Right hindlimb (tissue), 1 donor: ENCODE measurements around the gene CD163.
"Not testable (repeated sequence)": the region's sequence is repeated elsewhere in the genome, so short reads cannot be mapped to it uniquely, and the experiment has no call there.

Experiments used
- DNase-seq: peaks from one replicate; pipeline ENCODE4 v3.0.0-alpha.2; 2018

Gene CD163

DNA sequence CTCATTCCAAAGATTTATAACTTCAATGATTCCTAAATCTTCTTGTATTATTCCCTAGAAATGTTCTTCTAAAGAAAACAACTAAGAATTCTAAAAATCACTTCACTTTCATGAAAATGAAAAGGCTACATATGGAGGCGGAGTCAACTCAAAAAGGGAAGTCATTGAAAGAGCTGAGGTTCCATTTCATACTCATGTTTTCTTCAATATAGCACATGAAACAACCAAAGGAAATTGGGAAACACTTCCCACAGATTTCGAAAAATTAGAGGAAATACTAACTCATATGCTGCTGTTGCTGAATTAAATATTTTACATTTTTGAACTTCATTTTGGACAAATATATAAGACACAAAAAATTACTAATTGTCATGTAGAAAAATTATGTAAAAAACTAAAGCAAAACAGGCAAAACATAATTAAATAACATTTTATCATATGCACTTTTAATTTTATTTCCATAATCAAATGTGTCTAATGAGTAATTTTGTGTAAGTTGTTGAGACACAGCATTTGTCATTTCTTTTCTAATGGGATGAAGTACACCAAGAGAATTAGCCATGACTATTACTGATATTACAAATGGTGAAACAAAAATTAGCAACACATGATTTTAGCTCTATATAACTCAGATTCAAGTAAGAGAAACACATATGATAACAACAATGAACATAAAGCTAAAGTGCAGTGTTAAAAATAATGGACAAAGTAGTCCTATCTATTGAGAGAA, at the start of gene CD163:
Gene CD163 (minus strand): TSS at position 92 of the 730 bp plus-strand sequence. CDS start 87 bp downstream, at position 5.
- no peak for DNase-seq

DNA sequence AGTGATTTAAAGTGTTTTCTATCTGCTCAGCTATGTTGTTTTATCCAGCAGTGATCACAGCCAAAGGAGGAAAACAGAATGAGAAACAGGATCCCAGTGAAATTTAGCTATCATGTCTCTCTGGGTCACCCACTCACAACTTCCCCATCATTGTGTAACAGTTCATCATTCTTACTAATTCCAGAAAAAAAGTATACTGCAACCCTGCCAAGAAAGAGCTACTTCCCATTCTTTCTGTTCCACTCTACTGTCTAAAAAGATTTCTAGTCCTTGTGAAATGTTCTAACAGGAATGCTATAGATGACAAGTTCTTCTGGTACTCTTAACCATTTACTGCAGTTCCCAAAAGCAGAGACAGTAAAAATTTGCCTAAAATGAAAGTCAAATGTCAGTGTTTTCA, 39.2 kb upstream of the CD163 start:
- no peak for DNase-seq

DNA sequence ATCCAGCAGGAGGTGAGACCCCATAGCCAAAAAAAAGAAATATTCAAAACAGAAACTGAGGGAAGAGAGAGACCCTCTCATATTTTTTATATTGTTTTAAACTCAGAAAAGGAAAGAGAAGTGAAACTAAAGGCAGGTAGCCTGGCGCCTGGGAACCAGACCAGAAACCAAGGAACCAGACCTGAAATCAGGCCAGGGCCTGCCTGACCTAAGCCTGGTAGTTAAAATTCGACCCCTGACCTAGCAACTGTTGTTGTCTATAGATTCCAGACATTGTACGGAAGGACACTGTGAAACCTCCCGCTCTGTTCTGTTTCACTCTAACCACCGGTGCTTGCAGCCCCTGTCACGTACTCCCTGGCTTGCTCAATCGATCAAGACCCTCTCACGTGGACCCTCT, 38.5 kb upstream of the CD163 start:
- DNase-seq, result no peak

DNA sequence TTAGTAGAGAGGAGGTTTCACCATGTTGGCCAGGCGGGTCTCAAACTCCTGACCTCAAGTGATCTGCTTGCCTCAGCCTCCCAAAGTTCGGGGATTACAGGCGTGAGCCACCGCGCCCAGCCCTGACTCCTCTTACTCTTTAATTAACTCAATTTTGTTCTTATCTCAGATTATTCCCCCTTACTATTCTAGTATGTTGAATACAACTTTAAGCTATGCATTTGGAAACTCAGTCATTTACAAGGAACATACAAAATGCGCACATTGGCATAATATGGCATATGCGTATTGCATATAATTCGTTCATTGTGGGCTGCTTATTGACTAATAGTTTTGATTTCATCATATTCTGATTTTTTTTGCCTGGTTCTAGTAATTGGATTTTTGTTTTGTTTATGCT, 10.8 kb upstream of the CD163 start:
- DNase-seq, result no peak

DNA sequence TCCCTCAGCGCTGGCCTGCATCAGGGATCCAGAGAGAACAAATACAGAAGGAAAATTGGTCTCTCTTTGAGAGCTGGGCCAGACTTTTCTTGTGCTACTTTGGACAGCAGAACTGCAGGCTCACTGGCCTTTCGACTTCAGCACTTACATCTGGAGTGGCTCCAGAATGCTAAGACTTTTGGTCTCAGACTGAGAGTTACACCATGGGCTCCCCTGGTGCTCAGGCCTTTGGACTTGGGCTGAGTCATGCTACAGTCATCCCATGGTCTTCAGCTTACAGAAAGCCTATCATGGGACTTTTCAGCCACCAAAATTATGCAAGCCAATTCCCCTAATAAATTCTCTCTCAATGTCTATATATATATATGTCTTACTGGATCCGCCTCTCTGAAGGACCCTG, 9.0 kb upstream of the CD163 start:
- no peak for DNase-seq

DNA sequence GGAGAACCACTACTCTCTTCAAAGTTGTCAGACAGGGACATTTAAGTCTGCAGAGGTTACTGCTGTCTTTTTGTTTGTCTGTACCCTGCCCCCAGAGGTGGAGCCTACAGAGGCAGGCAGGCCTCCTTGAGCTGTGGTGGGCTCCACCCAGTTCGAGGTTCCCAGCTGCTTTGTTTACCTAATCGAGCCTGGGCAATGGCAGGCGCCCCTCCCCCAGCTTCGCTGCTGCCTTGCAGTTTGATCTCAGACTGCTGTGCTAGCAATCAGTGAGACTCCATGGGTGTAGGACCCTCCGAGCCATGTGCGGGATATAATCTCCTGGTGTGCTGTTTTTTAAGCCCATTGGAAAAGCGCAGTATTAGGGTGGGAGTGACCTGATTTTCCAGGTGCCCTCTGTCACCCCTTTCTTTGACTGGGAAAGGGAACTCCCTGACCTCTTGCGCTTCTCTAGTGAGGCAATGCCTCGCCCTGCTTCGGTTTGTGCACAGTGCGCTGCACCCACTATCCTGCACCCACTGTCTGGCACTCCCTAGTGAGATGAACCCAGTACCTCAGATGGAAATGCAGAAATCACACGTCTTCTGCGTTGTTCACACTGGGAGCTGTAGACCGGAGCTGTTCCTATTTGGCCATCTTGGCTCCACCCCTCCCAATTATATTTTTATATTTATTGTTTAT, 6.4 kb upstream of the CD163 start:
- DNase-seq, result not testable (repeated sequence)

DNA sequence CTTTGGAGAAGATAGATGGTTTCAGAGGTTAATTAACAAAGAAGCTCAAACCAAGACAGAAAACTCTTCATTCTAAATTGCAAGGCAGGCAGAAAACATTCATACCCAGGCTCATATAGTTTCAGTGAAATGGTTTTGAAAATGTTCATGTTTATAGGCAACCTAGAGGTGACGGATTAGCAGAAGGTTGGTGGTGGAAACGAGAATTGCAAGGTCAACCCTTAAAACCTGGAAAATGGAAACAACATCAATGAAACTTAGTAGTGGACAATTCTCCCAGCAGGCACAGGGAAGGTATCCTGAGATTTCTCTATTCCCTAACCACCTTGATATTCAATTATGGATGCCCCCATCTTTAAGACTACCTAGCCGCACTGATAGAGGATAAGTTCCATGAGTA, 965 bp downstream of the CD163 start:
- DNase-seq, result no peak

DNA sequence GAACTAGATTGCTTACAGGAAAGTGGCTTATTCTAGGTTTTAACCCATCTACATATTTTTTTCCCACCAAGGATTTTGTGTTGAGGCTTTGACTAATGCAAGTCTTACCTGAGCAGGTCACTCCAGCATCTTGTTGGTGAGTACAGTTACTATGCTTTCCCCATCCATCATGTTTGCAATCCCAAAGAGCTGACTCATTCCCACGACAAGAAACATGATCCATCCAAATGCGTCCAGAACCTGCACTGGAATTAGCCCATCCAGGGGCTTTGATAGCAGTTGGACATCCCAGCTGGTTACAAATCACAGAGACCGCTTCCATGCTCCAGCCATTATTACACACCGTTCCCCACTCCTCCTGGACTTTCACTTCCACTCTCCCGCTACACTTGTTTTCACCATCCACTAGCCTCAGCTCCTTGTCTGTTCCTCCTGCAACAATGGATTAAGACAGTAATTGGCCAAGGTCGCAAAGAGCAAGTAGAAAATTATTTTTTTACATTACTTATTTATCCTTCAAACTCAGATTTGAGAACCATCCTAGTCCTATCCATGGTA, 2.5 kb downstream of the CD163 start:
- no peak for DNase-seq

DNA sequence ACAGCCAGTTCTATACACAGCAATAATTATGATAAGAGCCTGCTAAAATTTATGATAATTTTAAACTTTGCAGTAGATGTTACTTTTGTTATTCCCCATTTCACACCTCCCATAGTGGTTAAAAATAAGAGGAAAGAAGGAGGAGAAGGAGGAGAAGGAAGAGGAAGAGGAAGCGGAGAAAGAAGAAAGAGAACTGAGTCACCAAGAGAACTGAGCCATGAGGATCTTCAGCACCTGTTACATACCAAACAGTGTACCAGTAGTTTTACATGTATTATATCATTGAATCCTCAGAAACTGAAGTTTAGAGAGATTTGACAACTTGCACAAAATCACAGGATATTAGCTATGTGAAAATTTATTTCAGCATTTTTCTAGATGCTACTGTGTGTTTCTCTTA, 3.9 kb downstream of the CD163 start:
- DNase-seq, result no peak

DNA sequence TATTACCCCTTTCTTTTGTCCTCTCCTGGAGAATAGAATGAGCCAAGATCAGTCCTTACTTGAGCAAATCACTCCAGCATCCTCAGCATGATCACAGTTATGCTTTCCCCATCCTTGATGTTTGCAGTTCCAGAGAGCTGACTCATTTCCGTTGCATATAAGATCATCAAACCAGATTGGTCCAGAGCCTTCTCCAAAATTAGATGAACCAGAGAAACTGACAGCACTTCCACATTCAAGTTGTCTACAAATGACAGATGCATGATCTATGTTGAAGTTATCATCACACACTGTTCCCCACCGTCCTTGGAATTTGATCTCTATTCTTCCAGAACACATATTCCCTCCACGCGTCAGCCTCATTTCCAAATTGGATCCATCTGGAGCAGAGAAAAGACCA, 4.8 kb downstream of the CD163 start:
- DNase-seq, result no peak

DNA sequence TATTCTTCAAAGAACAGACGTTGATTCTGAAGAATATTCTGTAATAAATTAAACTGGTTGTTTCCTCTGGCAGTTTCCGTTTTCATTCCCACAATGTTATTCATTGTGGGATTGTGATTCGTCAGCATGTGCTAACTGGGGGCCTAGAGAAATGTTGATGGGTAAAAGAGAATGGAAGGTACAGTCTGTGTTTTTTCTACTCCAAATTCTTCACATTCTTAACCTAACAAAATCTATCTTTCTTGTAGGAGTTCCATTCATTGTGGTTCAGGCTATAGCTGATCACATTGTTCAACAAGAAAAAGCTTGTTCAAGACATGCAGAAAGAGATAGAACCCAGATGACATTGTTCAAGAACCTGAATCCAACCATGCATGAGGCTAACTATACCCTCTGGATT, 5.9 kb downstream of the CD163 start:
- DNase-seq, result no peak

DNA sequence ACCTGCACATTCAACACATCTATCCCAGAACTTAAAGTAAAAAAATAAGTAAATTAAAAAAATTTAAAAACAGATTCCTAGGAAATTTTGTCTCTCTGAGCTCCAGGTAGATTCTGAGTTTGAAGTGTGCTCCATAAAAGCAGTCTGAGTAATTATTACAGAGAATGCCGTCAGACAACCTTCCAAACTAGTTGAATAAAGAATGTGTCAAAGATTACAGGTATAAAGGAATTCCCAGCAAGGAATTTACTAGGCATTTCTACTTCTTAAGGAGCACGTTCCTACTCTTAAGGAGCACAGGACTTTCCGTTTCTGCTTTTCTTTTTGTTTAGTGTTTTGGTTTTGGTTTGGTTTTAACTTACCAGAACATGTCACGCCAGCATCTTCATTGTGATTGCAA, 7.1 kb downstream of the CD163 start:
- no peak for DNase-seq

DNA sequence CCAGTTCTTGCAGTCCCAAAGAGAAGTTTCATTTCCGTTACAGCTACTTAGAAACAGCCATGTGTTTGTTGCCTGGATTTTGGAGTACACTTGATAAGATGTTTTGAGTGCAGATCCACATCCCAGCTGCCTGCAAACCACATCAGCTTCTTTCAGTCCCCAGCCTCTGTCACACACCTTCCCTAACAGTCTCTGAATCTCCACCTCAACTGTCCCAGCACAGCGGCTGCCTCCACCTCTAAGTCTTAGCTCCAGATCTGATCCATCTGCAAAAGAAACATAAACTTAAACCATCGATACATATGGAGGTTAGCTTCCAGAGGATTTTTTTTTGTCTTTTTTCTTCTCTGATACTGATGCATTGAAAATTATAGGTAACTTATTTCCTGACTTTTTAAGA, 8.4 kb downstream of the CD163 start:
- DNase-seq, result no peak

DNA sequence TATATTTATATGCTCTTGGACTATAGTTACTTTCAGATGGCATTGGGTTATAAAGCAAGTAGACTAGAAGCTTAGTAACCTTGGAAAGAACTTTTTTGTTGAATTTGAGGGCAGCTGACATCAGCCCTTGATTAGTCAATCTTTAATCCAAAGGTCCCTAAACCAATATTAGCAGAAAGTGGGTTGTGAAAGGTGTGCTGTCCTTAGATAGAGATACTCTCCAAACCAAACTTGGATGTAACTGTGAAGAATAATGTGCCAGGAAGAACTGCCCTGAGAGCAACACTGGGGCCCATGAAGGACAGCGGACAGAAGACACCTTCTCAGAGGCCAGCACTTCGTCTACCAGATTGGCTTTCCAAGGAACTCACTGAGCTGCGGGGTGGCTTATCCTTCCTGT, 10.6 kb downstream of the CD163 start:
- no peak for DNase-seq

DNA sequence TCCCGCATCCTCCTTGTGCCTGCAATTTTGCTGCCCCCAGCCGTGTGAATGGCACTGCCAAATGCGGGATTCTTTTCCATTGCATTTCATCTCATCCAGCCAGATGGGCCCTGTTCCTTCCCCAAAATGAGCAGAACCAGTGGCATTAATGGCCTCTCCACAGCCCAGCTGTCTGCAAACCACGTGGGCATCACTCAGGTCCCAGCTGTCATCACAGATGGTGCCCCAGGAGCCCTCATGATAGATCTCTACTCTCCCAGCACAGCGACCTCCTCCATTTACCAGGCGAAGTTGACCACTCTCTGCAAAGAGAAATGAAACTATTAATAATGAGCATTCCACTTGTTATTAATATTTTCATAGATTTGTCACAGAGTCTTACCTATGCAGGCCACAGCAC, 17.1 kb downstream of the CD163 start:
- no peak for DNase-seq

DNA sequence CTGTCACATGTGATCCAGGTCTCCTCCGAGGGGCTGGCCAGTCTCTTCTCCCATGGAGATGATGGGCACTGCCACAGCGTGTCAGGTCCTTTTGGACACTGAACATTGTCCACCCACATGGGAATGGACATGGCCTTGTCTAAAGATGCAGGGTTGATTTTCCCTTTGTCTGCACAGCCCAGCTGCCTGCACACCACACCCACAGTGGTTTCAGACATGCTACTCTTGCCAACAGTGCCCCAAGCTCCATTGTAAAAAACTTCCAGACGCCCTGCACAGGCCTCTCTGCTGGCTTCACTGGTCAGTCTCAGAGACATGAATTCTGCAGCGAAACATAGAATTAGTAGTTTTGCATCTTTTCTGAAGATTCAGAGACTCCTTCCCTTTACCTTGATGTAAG, 18.5 kb downstream of the CD163 start:
- no peak for DNase-seq

DNA sequence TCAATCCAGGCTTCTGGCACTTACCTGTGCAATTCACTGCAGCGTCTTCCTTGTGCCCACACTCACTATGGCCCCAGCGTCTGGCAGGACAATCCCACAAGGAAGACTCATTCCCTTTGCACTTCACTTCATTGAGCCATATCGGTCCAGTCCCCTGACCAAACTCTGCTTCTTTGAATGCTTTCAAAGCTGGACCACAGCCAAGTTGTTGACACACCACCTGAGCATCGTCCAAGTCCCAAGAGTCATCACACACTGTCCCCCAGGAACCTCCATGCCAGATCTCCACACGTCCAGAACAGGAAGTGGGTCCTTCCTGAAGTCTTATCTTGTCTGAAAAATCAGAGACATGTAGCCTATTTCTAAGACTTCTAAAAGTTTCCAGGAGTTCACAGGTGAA, 20.2 kb downstream of the CD163 start:
- no peak for DNase-seq

DNA sequence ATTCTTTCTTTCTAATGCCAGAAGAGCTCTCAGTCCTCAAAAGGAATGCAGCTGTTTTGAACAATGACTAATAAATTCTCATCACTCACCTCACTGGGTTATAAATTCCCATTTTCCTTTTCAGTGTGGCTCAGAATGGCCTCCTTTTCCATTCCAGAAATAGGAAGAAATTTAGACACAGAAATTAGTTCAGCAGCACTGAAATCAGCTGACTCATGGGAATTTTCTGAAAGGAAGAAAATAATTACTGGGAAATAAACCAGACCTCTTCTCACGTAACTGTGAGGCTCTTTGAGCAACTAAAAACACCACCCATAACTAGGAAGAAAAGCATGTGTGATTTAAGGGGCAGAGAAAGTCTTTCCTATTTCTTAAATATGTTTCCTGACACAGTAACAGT, 23.8 kb downstream of the CD163 start:
- no peak for DNase-seq

DNA sequence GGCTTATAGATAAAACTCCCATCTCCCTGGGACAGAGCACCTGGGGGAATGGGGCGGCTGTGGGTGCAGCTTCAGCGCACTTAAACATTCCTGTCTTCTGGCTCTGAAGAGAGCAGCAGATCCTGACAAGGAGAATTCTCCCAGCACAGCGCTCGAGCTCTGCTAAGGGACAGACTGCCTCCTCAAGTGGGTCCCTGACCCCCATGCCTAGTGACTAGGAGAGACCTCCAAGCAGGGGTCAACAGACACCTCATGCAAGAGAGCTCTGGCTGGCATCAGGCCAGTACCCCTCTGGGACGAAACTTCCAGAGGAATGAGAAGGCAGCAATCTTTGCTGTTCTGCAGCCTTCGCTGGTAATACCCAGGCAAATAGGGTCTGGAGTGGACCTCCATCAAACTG, 31.5 kb downstream of the CD163 start:
- DNase-seq, result no peak

DNA sequence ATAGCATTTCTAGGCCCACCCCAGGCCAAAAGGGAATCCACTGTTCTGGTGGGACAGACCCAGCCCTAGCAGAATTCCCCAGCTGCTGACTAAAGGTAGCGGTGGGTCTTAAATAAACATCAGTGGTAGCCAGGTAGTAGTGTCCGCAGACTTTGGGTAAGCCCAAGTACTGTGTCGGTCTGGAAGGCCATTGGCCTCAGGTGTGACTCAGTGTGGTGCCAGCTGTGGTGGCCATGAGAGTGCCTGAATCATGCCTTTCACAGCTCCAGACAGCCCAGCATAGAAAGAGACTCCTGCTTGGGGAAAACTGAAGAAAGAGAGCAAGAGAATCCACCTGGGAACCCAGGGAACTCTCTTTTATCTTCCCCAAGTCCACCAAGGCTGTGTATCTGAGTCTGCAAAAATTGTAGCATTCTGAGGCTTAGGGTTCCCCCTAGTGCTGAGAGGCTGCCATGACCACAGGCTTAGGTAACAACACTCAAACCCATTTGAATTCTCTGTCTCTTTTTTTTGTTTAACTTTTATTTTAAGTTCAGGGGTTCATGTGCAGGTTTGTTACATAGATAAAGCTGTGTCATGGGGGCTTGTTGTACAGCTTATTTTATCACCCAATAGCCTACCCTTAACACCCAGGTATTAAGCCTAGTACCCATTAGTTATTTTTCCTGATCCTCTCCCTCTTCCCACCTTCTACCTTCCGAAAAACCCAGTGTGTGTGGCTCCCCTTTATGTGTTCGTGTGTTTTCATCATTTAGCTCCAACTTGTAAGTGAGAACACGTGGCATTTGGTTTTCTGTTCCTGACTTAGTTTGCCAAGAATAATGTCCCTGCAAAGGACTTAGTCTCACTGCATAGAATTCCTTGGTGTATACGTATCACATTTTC, 43.0 kb downstream of the CD163 start:
- peak; percentile 31 for DNase-seq

DNA sequence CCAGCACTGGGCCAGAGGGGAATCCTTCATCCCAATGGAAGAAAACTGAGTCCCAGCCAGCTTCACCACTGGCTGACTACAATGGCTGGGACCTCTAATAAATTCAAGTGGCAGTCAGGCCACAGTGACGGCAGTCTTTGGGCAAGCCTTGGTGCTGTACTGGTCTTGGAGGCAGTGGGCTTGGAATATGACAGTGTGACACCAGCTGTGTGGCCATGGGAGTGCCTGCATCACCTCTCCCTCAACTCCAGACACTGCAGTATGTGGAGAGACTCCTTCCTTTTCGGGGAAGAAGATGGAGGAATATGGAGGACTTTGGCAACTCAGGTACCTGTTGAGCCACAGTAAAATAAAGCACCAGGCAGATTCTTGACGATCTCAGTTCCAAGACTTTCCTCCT, 43.6 kb downstream of the CD163 start:
- DNase-seq, result no peak

DNA sequence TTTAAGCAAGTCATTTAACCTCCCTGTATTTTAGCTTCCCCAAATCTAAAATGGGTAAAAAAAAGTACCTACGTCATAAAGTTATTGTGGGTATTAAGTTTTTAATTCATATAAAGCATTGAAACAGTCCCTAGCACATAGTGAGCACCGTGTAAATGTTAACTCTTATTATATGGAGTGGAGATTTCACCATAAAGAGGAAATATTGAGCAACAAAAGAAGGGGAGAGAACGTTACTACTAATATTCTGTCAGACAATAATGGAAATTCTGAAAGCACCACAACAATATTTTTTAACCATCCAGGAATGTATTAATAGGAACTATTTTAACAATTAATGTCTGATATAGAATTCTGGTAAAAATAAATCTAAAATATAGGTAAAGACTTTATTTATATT, 51.8 kb downstream of the CD163 start:
- no peak for DNase-seq

DNA sequence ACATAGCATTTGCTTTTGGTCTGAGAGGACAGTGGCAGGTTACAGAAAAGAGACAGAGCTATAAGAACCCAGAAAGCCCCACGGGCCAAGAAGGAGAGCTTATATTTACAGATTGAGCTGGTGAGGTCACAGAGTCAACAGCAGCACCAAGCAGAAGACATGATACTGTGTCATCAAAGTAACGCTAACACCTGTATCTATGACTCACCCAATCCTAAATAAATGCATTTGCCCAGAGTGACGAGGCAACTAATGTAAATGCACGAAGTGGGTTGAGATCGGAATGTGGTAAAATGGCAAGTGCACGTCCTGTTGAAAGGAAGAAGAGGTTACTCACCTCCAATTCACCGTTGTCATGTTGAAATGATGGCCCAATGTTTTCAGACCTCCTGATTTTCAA, 52.9 kb downstream of the CD163 start:
- DNase-seq, result no peak

DNA sequence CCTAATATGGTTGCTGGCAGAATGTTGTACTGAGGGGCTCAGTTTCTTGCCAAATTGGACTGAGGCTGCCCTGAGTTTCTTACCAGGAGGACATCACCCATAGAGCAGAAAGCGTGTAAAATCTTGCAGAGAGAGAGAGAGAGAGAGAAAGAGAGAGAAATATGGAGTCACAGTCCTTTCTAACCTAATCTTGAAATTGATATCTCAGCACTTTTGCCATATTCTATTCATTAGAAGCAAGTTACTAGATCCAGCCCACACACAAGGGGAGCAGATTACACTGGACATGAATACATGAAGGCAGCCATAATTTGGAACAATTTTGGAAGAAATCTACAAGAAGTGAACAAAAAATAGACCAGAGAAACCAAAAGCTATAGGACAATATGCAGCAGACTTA, 55.5 kb downstream of the CD163 start:
- DNase-seq, result no peak
